HG02840 (cell line): ENCODE data around the gene CAMKMT.
"Not testable (repeated sequence)": the region's sequence is repeated elsewhere in the genome, so short reads cannot be mapped to it uniquely, and the experiment has no call there.

Experiments used
- ATAC-seq: cut with Tn5 transposase; IDR thresholded peaks from one replicate; pipeline ENCODE4 v1.9.1; 2021; ENCODE audit warnings: mild to moderate bottlenecking, moderate library complexity, moderate number of reproducible peaks; ENCODE audit not compliant: unreplicated experiment, low FRiP score

The CAMKMT gene

GRCh38 chr2:44358503-44358902 lies 3.2 kb upstream of the CAMKMT start:
- no peak for ATAC-seq

GRCh38 chr2:44360749-44361329 lies 908 bp upstream of the CAMKMT start:
- ATAC-seq = peak; percentile 12

GRCh38 chr2:44362207-44363015 lies 664 bp downstream of the CAMKMT start:
- peak; percentile 17 for ATAC-seq

GRCh38 chr2:44364604-44365003 lies 2.9 kb downstream of the CAMKMT start:
- ATAC-seq = no peak

GRCh38 chr2:44367591-44367990 lies 5.8 kb downstream of the CAMKMT start:
- no peak for ATAC-seq

- no peak for ATAC-seq
These were observed 7.6 kb downstream of the CAMKMT start for GRCh38 chr2:44369392-44369791.

- no peak for ATAC-seq
These were observed 9.7 kb downstream of the CAMKMT start for GRCh38 chr2:44371445-44371844.

- no peak for ATAC-seq
These were observed 10.5 kb downstream of the CAMKMT start for GRCh38 chr2:44372246-44372645.

GRCh38 chr2:44377486-44377885 lies 15.7 kb downstream of the CAMKMT start:
- no peak for ATAC-seq

- ATAC-seq = not testable (repeated sequence)
These were observed 23.5 kb downstream of the CAMKMT start for GRCh38 chr2:44385226-44385625.

GRCh38 chr2:44388877-44389276 lies 27.1 kb downstream of the CAMKMT start:
- no peak for ATAC-seq

GRCh38 chr2:44389895-44390294 lies 28.1 kb downstream of the CAMKMT start:
- ATAC-seq = no peak

- ATAC-seq = no peak
These were observed 30.7 kb downstream of the CAMKMT start for GRCh38 chr2:44392338-44392943.

- ATAC-seq = no peak
These were observed 35.9 kb downstream of the CAMKMT start for GRCh38 chr2:44397447-44398175.

GRCh38 chr2:44398243-44398897 lies 36.6 kb downstream of the CAMKMT start:
- no peak for ATAC-seq

- no peak for ATAC-seq
These were observed 59.0 kb downstream of the CAMKMT start for GRCh38 chr2:44420725-44421124.

- no peak for ATAC-seq
These were observed 62.5 kb downstream of the CAMKMT start for GRCh38 chr2:44424211-44424610.

GRCh38 chr2:44429034-44429433 lies 67.3 kb downstream of the CAMKMT start:
- ATAC-seq = no peak

GRCh38 chr2:44430342-44430741 lies 68.6 kb downstream of the CAMKMT start:
- ATAC-seq = no peak

- no peak for ATAC-seq
These were observed 72.1 kb downstream of the CAMKMT start for GRCh38 chr2:44433895-44434294.

GRCh38 chr2:44441200-44441599 lies 79.5 kb downstream of the CAMKMT start:
- no peak for ATAC-seq
